K562 (cell line): ENCODE results near the gene LIG3. TPM values are rescaled to one million over a fixed set of nuclear protein-coding genes. Genes with fewer than 3 reads are reported as not detected.
A peak's percentile ranks its signal among the peaks of the same experiment; 100 is the strongest.

Experiments
- ATF1 ChIP-seq, 2 experiments: fragments of 450-650 bp in 1 of 2; IDR thresholded peaks; 2 replicates each; pipeline ENCODE4 v1.6.1; 2016; ENCODE audit warnings: missing compliant biosample characterization in 1 of 2, missing genetic modification characterization in 1 of 2
- MBD2 ChIP-seq: sonication (generic); IDR thresholded peaks from 2 replicates; pipeline ENCODE4 v1.6.1; 2016; ENCODE audit warnings: low read depth, borderline replicate concordance
- NR3C1 ChIP-seq: sonication (generic); formaldehyde crosslinking; IDR thresholded peaks from 2 replicates; pipeline ENCODE4 v1.8.1; 2022; ENCODE audit warnings: missing genetic modification reagents
- SAFB2 ChIP-seq: fragments of 200-400 bp; formaldehyde crosslinking; IDR thresholded peaks from 2 replicates; pipeline ENCODE4 v1.6.1; 2018; ENCODE audit warnings: borderline replicate concordance, low read length, low read depth, moderate library complexity; ENCODE audit not compliant: severe bottlenecking
- TCF7L2 ChIP-seq: fragments of 150-350 bp; IDR thresholded peaks from 2 replicates; pipeline ENCODE4 v1.6.1; 2016; ENCODE audit warnings: low read depth, mild to moderate bottlenecking, low read length, moderate library complexity
- ZC3H4 ChIP-seq: sonication (generic); formaldehyde crosslinking; IDR thresholded peaks from 2 replicates; pipeline ENCODE4 v1.9.0; 2021; ENCODE audit warnings: missing genetic modification reagents, borderline replicate concordance
- ZNF174 ChIP-seq: fragments of 250-450 bp; sonication (Bioruptor Pico); IDR thresholded peaks from 2 replicates; pipeline ENCODE4 v1.4.0; 2020; ENCODE audit warnings: mild to moderate bottlenecking
- ZNF347 ChIP-seq: fragments of 450-650 bp; formaldehyde crosslinking; IDR thresholded peaks from 2 replicates; pipeline ENCODE4 v1.4.0; 2020; ENCODE audit warnings: low read depth, mild to moderate bottlenecking, moderate library complexity
- polyA plus RNA-seq, 8 experiments: library from polyadenylated mRNA; depleted of rRNA in 4 of 8; stranded (reverse) in 5 of 8; unstranded in 3 of 8; fragments of >200 nt; fragmentation: Nextera tagmentation in 2 of 8; fragmentation: Illumina TruSeq in 1 of 8; extraction: Ambion mirVana in 2 of 8; extraction: Trizol in 1 of 8; gene quantifications; 2 replicates each; pipeline versions ENCODE4 v1.2.1 to v1.2.3, GENCODE V29; 2011 to 2014; ENCODE audit warnings: inconsistent platforms in 1 of 8, missing spikeins in 1 of 8
- total RNA-seq, 7 experiments: library from RNA; depleted of rRNA in 6 of 7; stranded (reverse); fragments of >200 nt in 6 of 7; fragmentation: Illumina TruSeq in 2 of 7; extraction: Trizol in 2 of 7; gene quantifications; 2 replicates each; pipeline versions ENCODE4 v1.2.1 to v1.2.3, GENCODE V29; 2011 to 2021; ENCODE audit warnings: low replicate concordance in 1 of 7
- TF ChIP-seq, protein P1 (sequence below): fragments of 150-350 bp; conservative IDR thresholded peaks from 2 replicates; pipeline ENCODE4 v1.6.1; 2014; ENCODE audit warnings: low read length
- TF ChIP-seq, protein P2 (sequence below): fragments of 200-800 bp; sonication (Bioruptor generic); IDR thresholded peaks from 2 replicates; pipeline ENCODE4 v1.6.1; 2016; ENCODE audit warnings: missing genetic modification characterization, missing compliant biosample characterization
- TF ChIP-seq, protein P3 (sequence below): fragments of 450-650 bp; IDR thresholded peaks from 2 replicates; pipeline ENCODE4 v1.6.1; 2016; ENCODE audit warnings: low read depth

LIG3 gene
- total and polyA plus RNA-seq, 9 of the 15 experiments (the other 6 are each of a cell fraction or from before 2014, with no cell fraction given), result 7.6 to 75.0 (median 43.0) TPM

DNA sequence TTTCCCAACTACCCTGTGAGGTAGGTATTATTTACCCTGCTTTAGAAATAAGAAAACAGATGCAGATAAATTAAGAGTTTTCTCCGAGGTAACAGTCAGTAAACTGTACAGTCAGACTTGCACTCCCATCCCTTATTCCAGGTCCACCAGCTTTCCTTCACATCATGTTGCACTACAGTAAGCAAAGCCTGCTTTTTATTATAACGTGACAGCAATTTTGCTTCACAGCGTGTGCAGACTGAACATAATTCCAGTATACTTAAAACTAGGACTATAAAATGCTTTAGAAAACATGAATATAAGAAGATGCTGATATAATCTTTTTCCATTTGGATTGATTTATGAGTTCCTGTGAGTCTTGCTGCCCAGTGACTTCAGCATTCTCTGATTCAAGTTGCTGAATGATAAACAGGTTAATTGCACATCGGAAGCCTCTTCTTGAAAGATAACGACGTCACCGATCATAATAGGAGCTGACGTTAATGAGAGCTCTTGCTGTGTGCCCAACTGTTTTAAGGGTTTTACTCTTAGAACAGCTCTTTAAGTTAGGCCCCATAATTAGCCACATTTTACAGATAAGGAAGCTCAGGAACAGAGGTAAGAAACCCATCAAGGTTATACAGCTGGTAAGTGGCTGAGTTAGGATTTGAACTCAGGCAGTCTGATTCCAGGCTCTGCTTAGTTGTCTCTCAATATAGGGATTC is 1.4 kb downstream of the LIG3 start (continued):
- TF ChIP-seq, protein P1, sequence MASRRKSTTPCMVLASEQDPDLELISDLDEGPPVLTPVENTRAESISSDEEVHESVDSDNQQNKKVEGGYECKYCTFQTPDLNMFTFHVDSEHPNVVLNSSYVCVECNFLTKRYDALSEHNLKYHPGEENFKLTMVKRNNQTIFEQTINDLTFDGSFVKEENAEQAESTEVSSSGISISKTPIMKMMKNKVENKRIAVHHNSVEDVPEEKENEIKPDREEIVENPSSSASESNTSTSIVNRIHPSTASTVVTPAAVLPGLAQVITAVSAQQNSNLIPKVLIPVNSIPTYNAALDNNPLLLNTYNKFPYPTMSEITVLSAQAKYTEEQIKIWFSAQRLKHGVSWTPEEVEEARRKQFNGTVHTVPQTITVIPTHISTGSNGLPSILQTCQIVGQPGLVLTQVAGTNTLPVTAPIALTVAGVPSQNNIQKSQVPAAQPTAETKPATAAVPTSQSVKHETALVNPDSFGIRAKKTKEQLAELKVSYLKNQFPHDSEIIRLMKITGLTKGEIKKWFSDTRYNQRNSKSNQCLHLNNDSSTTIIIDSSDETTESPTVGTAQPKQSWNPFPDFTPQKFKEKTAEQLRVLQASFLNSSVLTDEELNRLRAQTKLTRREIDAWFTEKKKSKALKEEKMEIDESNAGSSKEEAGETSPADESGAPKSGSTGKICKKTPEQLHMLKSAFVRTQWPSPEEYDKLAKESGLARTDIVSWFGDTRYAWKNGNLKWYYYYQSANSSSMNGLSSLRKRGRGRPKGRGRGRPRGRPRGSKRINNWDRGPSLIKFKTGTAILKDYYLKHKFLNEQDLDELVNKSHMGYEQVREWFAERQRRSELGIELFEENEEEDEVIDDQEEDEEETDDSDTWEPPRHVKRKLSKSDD, result no peak
- TF ChIP-seq ZNF174 (CRISPR knock-in tag) (no peak), ZC3H4 (CRISPR knock-in tag) (no peak), ZNF347 (CRISPR knock-in tag) (no peak), SAFB2 (no peak), ATF1 (CRISPR knock-in tag; IDR thresholded peaks at IDR 0.05) (no peak), ATF1 (tag; IDR thresholded peaks at IDR 0.05) (peak; percentile 91), MBD2 (peak; percentile 58; the same call in 1 of the 2 replicates), NR3C1 (CRISPR knock-in tag) (no peak), TCF7L2 (no peak)
- TF ChIP-seq, protein P2, sequence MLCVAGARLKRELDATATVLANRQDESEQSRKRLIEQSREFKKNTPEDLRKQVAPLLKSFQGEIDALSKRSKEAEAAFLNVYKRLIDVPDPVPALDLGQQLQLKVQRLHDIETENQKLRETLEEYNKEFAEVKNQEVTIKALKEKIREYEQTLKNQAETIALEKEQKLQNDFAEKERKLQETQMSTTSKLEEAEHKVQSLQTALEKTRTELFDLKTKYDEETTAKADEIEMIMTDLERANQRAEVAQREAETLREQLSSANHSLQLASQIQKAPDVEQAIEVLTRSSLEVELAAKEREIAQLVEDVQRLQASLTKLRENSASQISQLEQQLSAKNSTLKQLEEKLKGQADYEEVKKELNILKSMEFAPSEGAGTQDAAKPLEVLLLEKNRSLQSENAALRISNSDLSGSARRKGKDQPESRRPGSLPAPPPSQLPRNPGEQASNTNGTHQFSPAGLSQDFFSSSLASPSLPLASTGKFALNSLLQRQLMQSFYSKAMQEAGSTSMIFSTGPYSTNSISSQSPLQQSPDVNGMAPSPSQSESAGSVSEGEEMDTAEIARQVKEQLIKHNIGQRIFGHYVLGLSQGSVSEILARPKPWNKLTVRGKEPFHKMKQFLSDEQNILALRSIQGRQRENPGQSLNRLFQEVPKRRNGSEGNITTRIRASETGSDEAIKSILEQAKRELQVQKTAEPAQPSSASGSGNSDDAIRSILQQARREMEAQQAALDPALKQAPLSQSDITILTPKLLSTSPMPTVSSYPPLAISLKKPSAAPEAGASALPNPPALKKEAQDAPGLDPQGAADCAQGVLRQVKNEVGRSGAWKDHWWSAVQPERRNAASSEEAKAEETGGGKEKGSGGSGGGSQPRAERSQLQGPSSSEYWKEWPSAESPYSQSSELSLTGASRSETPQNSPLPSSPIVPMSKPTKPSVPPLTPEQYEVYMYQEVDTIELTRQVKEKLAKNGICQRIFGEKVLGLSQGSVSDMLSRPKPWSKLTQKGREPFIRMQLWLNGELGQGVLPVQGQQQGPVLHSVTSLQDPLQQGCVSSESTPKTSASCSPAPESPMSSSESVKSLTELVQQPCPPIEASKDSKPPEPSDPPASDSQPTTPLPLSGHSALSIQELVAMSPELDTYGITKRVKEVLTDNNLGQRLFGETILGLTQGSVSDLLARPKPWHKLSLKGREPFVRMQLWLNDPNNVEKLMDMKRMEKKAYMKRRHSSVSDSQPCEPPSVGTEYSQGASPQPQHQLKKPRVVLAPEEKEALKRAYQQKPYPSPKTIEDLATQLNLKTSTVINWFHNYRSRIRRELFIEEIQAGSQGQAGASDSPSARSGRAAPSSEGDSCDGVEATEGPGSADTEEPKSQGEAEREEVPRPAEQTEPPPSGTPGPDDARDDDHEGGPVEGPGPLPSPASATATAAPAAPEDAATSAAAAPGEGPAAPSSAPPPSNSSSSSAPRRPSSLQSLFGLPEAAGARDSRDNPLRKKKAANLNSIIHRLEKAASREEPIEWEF (CRISPR knock-in tag), result no peak
- TF ChIP-seq, protein P3, sequence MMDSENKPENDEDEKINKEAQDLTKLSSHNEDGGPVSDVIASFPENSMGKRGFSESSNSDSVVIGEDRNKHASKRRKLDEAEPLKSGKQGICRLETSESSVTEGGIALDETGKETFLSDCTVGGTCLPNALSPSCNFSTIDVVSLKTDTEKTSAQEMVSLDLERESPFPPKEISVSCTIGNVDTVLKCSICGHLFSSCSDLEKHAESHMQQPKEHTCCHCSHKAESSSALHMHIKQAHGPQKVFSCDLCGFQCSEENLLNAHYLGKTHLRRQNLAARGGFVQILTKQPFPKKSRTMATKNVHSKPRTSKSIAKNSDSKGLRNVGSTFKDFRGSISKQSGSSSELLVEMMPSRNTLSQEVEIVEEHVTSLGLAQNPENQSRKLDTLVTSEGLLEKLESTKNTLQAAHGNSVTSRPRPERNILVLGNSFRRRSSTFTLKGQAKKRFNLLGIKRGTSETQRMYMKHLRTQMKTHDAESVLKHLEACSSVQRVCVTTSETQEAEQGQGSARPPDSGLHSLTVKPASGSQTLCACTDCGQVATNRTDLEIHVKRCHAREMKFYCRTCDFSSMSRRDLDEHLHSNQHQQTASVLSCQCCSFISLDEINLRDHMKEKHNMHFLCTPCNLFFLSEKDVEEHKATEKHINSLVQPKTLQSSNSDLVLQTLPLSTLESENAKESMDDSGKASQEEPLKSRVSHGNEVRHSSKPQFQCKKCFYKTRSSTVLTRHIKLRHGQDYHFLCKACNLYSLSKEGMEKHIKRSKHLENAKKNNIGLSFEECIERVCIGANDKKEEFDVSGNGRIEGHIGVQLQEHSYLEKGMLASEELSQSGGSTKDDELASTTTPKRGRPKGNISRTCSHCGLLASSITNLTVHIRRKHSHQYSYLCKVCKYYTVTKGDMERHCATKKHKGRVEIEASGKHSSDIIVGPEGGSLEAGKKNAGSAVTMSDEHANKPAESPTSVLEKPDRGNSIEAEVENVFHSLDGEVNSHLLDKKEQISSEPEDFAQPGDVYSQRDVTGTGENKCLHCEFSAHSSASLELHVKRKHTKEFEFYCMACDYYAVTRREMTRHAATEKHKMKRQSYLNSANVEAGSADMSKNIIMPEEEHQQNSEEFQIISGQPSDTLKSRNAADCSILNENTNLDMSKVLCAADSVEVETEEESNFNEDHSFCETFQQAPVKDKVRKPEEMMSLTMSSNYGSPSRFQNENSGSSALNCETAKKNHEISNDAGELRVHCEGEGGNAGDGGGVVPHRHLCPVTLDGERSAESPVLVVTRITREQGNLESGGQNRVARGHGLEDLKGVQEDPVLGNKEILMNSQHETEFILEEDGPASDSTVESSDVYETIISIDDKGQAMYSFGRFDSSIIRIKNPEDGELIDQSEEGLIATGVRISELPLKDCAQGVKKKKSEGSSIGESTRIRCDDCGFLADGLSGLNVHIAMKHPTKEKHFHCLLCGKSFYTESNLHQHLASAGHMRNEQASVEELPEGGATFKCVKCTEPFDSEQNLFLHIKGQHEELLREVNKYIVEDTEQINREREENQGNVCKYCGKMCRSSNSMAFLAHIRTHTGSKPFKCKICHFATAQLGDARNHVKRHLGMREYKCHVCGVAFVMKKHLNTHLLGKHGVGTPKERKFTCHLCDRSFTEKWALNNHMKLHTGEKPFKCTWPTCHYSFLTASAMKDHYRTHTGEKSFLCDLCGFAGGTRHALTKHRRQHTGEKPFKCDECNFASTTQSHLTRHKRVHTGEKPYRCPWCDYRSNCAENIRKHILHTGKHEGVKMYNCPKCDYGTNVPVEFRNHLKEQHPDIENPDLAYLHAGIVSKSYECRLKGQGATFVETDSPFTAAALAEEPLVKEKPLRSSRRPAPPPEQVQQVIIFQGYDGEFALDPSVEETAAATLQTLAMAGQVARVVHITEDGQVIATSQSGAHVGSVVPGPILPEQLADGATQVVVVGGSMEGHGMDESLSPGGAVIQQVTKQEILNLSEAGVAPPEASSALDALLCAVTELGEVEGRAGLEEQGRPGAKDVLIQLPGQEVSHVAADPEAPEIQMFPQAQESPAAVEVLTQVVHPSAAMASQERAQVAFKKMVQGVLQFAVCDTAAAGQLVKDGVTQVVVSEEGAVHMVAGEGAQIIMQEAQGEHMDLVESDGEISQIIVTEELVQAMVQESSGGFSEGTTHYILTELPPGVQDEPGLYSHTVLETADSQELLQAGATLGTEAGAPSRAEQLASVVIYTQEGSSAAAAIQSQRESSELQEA, result no peak
